GM23248 (cell line): ENCODE measurements around the gene RSPH9. TPM values are rescaled to one million over a fixed set of nuclear protein-coding genes. Genes with fewer than 3 reads are reported as not detected.

Experiments
- DNase-seq: peaks from one replicate; pipeline ENCODE4 v3.0.0-alpha.2; 2015
- H2AFZ ChIP-seq: fragments of 200-600 bp; sonication (generic); 2 replicates; pipeline ENCODE4 v1.6.1; 2016; ENCODE audit warnings: antibody characterized with exemption
- H3F3A ChIP-seq: fragments of 200-600 bp; sonication (generic); 2 replicates; pipeline ENCODE4 v1.6.1; 2016; ENCODE audit warnings: mild to moderate bottlenecking, antibody characterized with exemption, mixed run types; ENCODE audit not compliant: insufficient read depth
- H3K27ac ChIP-seq: fragments of 200-600 bp; sonication (generic); 2 replicates; pipeline ENCODE4 v1.5.1; 2016; ENCODE audit warnings: mild to moderate bottlenecking
- H3K27me3 ChIP-seq: fragments of 200-600 bp; sonication (generic); replicated peaks from 2 replicates; pipeline ENCODE4 v1.6.1; 2016; ENCODE audit warnings: mild to moderate bottlenecking; ENCODE audit not compliant: insufficient read depth
- H3K36me3 ChIP-seq: fragments of 200-600 bp; sonication (generic); 2 replicates; pipeline ENCODE4 v1.6.1; 2016; ENCODE audit warnings: low read depth, mild to moderate bottlenecking
- H3K4me1 ChIP-seq: fragments of 200-600 bp; sonication (generic); 2 replicates; pipeline ENCODE4 v1.6.1; 2016; ENCODE audit warnings: mild to moderate bottlenecking; ENCODE audit not compliant: insufficient read depth
- H3K4me2 ChIP-seq: fragments of 200-600 bp; sonication (generic); one replicate; pipeline ENCODE4 v1.6.1; 2016; ENCODE audit warnings: mild to moderate bottlenecking; ENCODE audit not compliant: unreplicated experiment
- H3K4me3 ChIP-seq: fragments of 200-600 bp; sonication (generic); 2 replicates; pipeline ENCODE4 v1.5.1; 2016; ENCODE audit warnings: mild to moderate bottlenecking
- H3K79me2 ChIP-seq: fragments of 200-600 bp; sonication (generic); 2 replicates; pipeline ENCODE4 v1.6.1; 2016; ENCODE audit warnings: mild to moderate bottlenecking; ENCODE audit not compliant: insufficient read depth
- H3K9ac ChIP-seq: fragments of 200-600 bp; sonication (generic); 2 replicates; pipeline ENCODE4 v1.6.1; 2016; ENCODE audit warnings: mild to moderate bottlenecking
- H3K9me2 ChIP-seq: fragments of 200-600 bp; sonication (generic); 2 replicates; pipeline ENCODE4 v1.6.1; 2016; ENCODE audit warnings: mixed run types, mild to moderate bottlenecking, moderate library complexity; ENCODE audit not compliant: insufficient read depth
- H3K9me3 ChIP-seq: fragments of 200-600 bp; sonication (generic); one replicate; pipeline ENCODE4 v1.6.1; 2017; ENCODE audit warnings: low read depth
- H4K20me1 ChIP-seq: fragments of 200-600 bp; sonication (generic); 2 replicates; pipeline ENCODE4 v1.6.0; 2016; ENCODE audit not compliant: insufficient read depth
- EZH2 ChIP-seq: fragments of 200-600 bp; sonication (generic); IDR thresholded peaks from 2 replicates; pipeline ENCODE4 v1.6.1; 2018; ENCODE audit warnings: antibody characterized with exemption, mild to moderate bottlenecking; ENCODE audit not compliant: insufficient read depth, poor library complexity, severe bottlenecking
- EZH2phosphoT487 ChIP-seq: fragments of 200-600 bp; sonication (generic); IDR thresholded peaks from 2 replicates; pipeline ENCODE4 v1.6.1; 2018; ENCODE audit warnings: antibody characterized with exemption, moderate library complexity, mild to moderate bottlenecking, low read depth; ENCODE audit not compliant: insufficient read depth
- WGBS, 2 experiments: methylation state at CpG; one replicate each; pipeline ENCODE4 v1.1.6; 2015 to 2017; ENCODE audit warnings: low lambda C conversion rate in 2 of 2, low coverage in 1 of 2; ENCODE audit errors: missing lambda C conversion rate in 2 of 2; 5-methylcytosine and 5-hydroxymethylcytosine counted together
- in situ Hi-C: fragments of 300-500 bp; cut with MboI; formaldehyde crosslinking; loops from 2 replicates; pipeline ENCODE4 v1.15.0; 2020
- polyA plus RNA-seq: library from polyadenylated mRNA; unstranded; fragments of >200 nt; fragmentation: Nextera tagmentation; extraction: Ambion mirVana; gene quantifications from 2 replicates; pipeline ENCODE4 v1.2.1, GENCODE V29; 2016
- total RNA-seq: library from RNA; depleted of rRNA; stranded (reverse); fragments of >200 nt; shearing (Covaris generic); gene quantifications from 2 replicates; pipeline ENCODE4 v1.2.3, GENCODE V29; 2014

The RSPH9 gene
- total and polyA plus RNA-seq, 2 experiments from 2014 or later, result 0.11 to 1.3 TPM

DNA sequence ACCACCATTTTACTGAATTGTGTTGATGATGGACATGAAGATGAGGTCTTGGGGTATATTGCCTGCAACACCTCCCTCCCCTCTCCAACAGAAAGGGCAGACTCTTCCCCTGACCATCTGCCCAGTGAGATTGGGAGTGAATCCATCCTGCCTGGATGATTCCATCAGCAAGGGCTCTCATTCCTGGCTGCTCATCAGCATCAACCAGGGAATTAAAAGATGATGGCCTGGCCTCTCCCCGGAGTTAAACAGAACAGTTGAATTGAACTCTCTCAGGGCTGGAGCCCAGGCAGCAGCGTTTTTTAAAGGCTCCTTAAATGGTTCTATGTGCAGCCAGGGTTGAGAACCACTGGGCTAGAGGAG, 57.3 kb downstream of the RSPH9 start:
- in situ Hi-C loops, result no loop called here
- H3F3A ChIP-seq, result peaks cover 17% of the 10 kb centered on the region; the same call in 1 of the 2 replicates
- H3K79me2 ChIP-seq, result no peaks in the 10 kb centered on the region
- TF ChIP-seq EZH2phosphoT487 (no peak), EZH2 (no peak)
- WGBS, 2 experiments, result 0 to 3% methylated on average over 2 of the region's 2 CpGs
- no peaks in the 10 kb centered on the region for H3K27me3 ChIP-seq
- DNase-seq, result no peak
- H3K4me3 ChIP-seq, result peak overlapping the region; percentile 19; the same call in 1 of the 2 replicates
- no peaks in the 10 kb centered on the region for H3K36me3 ChIP-seq
- peak overlapping the region; percentile 69 for H2AFZ ChIP-seq
- H3K4me1 ChIP-seq, result peaks cover 20% of the 10 kb centered on the region
- H3K9me3 ChIP-seq, result no peaks in the 10 kb centered on the region
- peak overlapping the region; percentile 85 for H3K27ac ChIP-seq
- H4K20me1 ChIP-seq, result no peaks in the 10 kb centered on the region
- peak overlapping the region; percentile 62 for H3K9ac ChIP-seq
- peak overlapping the region; percentile 56 for H3K4me2 ChIP-seq
- H3K9me2 ChIP-seq, result no peaks in the 10 kb centered on the region

DNA sequence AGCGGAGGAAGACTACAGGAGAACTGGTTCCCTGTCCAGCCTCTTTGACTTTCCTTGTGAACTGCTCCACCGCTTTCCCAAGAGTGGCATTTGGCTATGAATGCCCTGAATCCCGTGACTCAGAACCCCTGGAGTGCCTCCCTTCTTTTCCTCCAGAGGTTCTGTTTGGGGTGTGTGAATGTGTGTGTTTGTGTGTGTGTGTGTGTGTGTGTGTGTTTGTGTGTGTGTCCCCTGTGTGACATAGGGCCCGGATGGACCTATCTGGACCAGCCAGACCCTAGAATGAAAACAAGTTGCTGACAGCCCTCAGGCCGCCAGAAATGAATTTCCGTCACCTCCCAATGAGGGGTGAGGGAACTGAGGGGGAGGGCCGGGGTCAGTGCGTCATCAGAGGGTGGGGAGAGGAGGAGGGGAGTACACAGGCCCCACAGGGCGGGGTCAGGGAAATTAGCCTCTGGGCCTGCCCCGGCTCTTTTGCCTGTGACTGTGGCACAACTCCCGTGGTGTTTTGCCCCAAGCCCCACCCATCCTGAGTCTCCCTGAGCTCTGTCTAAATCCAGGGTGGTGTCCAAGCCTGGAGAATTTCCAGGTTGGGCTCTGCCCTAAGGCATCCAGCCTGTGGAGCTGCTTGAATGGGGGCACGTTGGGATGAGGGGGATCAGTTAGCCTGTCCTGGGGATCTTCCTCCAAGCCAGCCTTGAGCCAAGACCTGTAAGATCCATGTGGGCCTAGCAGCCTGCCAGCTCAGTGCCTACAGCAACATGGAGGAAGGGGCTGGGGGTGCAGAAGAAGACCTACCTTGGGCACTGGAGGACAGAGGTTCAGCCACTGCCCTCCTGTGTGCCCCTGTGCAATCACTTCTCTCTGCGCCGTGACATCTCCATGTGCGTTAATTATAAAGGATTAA, 58.0 kb downstream of the RSPH9 start:
- H3K4me2 ChIP-seq, result peak overlapping the region; percentile 56
- peaks cover 20% of the 10 kb centered on the region for H3K4me1 ChIP-seq

DNA sequence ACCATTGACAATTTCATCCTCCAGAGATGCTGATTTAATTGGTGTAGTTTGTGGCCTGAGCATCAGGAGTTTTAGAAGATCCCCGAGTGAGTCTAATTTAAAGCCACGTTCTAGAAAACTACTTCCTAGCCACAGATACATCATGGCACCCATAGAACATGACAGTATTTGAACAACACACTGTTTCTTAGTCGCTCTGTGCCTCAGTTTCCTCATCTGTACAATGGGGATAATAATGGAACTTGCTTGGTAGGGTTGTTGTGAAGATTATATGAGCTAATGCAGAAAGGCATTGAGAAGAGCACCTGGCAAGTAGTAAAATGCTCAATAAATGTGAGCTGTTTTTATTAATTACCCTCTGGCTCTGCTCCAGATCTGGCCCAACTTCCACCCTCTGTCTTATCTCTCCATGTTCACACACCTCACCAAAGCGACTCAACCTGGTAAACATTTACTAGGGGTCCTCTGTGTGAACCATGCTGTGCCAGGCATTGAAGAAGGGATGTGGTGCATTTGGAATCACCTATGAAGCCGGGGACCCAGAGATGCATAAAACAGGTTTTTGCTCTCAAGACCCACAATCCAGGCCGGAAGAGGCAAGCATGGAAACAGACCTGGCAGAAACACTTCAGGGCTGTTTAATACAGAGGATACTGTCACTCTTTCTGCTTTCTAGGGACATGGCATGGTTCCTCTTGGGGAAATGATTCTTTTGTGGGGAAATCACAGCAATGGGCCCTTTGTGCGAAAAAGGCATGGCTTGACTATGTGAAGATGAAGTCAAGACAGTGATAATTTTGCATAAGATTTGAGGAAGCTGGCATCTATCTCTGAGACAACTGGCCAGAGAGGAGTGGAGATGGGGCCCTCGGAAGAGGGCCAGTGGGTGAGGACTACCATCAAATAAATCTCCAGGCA, 58.9 kb downstream of the RSPH9 start:
- Histone ChIP-seq H3F3A (peaks cover 17% of the 10 kb centered on the region; the same call in 1 of the 2 replicates), H3K27ac (peak overlapping the region; percentile 85)

More for the DNA sequence above, 58.0 kb downstream of the RSPH9 start:
- Histone ChIP-seq H3K9me3 (no peaks in the 10 kb centered on the region), H2AFZ (peak overlapping the region; percentile 69), H3K9ac (peak overlapping the region; percentile 62), H3K4me3 (peak overlapping the region; percentile 19; the same call in 1 of the 2 replicates), H4K20me1 (no peaks in the 10 kb centered on the region), H3K79me2 (no peaks in the 10 kb centered on the region), H3K36me3 (no peaks in the 10 kb centered on the region), H3F3A (peaks cover 17% of the 10 kb centered on the region; the same call in 1 of the 2 replicates), H3K27ac (peak overlapping the region; percentile 85), H3K9me2 (no peaks in the 10 kb centered on the region), H3K27me3 (no peaks in the 10 kb centered on the region)
- in situ Hi-C loops, result no loop called here
- DNase-seq, result peak; percentile 97
- TF ChIP-seq EZH2phosphoT487, result no peak
- no peak for TF ChIP-seq EZH2
- 23 to 32% methylated on average over 10 to 15 of the region's 15 CpGs for WGBS, 2 experiments

DNA sequence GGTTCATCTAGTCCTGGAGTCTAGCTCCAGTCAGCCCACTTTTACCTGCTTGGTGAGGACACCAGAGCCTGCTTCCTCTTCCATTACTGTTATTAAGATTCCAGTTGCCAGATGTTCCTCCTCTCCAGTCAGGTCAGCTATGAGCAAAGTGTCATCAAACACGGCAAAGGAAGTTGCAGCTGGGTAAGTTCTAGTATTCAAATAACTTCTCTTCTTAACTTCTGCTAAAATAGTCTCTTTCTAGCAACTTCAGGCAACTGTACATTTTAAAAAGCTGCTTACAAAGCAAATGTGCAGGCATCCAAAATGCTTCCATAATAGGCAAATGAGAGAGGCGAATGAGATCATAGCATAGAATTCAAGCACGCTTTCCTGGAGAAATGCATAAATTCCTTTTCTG, 61.2 kb downstream of the RSPH9 start:
- Histone ChIP-seq H3K79me2 (no peaks in the 10 kb centered on the region), H3K27me3 (no peaks in the 10 kb centered on the region), H3K4me2 (no peak overlapping the region), H3K9ac (0 out of 2 replicates have a peak overlapping the region, but pooled peaks have one; percentile 1), H3F3A (peaks cover 26% of the 10 kb centered on the region; the same call in 1 of the 2 replicates), H3K4me3 (no peak overlapping the region), H3K36me3 (no peaks in the 10 kb centered on the region), H3K4me1 (peaks cover 35% of the 10 kb centered on the region), H3K27ac (no peak overlapping the region), H3K9me3 (no peaks in the 10 kb centered on the region), H2AFZ (peak overlapping the region; percentile 52), H4K20me1 (no peaks in the 10 kb centered on the region), H3K9me2 (no peaks in the 10 kb centered on the region)
- in situ Hi-C loops, result no loop called here
- TF ChIP-seq EZH2phosphoT487, result no peak
- no peak for TF ChIP-seq EZH2
- DNase-seq, result peak; percentile 42
- 54 to 67% methylated on average over 3 of the region's 3 CpGs for WGBS, 2 experiments

More for the DNA sequence above, 58.9 kb downstream of the RSPH9 start:
- no peaks in the 10 kb centered on the region for H3K79me2 ChIP-seq
- peak overlapping the region; percentile 56 for H3K4me2 ChIP-seq
- H4K20me1 ChIP-seq, result no peaks in the 10 kb centered on the region
- H3K27me3 ChIP-seq, result no peaks in the 10 kb centered on the region
- H3K4me1 ChIP-seq, result peaks cover 23% of the 10 kb centered on the region
- peak overlapping the region; percentile 69; the same call in 1 of the 2 replicates for H2AFZ ChIP-seq
- peak overlapping the region; percentile 62; the same call in 1 of the 2 replicates for H3K9ac ChIP-seq
- no peaks in the 10 kb centered on the region for H3K9me2 ChIP-seq
- H3K36me3 ChIP-seq, result no peaks in the 10 kb centered on the region
- WGBS, 2 experiments, result 84 to 86% methylated on average over 8 of the region's 8 CpGs
- no peak for TF ChIP-seq EZH2
- TF ChIP-seq EZH2phosphoT487, result no peak
- DNase-seq, result no peak
- in situ Hi-C loops, result no loop called here
- no peaks in the 10 kb centered on the region for H3K9me3 ChIP-seq
- no peak overlapping the region for H3K4me3 ChIP-seq
